ENCODE data around the gene HTRA2. TPM values are rescaled to one million over a fixed set of nuclear protein-coding genes. Genes with fewer than 3 reads are reported as not detected.

Gene HTRA2
- total and polyA plus RNA-seq, 3 donors from 2014 or later = 36.5 to 46.8 (median 45.8) TPM

GRCh38 chr2:74526649-74527230 is 3.0 kb upstream of the HTRA2 start:
- intact Hi-C loops (cut with DNase I; ENCODE audit: low total_unique reads) = no loop called here
- H3K36me3 ChIP-seq (ENCODE audit: low read depth, missing control alignments) = no peaks in the 10 kb centered on the region
- H3K9me3 ChIP-seq = no peaks in the 10 kb centered on the region
- no peak overlapping the region for H3K27ac ChIP-seq
- no peak for TF ChIP-seq POLR2A (IDR thresholded peaks at IDR 0.05)
- no peak for TF ChIP-seq CTCF (IDR thresholded peaks at IDR 0.05)
- H3K27me3 ChIP-seq = no peaks in the 10 kb centered on the region
- DNase-seq = no peak
- 95 to 99% methylated on average over 11 of the region's 11 CpGs for WGBS, 2 donors
- peaks cover 16% of the 10 kb centered on the region for H3K4me1 ChIP-seq
- H3K4me3 ChIP-seq = no peak overlapping the region

- 94 to 95% methylated on average over 9 of the region's 9 CpGs for WGBS, 2 donors
- H3K4me3 ChIP-seq = no peak overlapping the region
- intact Hi-C loops (cut with DNase I; ENCODE audit: low total_unique reads) = no loop called here
- no peaks in the 10 kb centered on the region for H3K27me3 ChIP-seq
- no peaks in the 10 kb centered on the region for H3K9me3 ChIP-seq
- no peaks in the 10 kb centered on the region for H3K36me3 ChIP-seq (ENCODE audit: low read depth, missing control alignments)
- DNase-seq = no peak
- TF ChIP-seq POLR2A (IDR thresholded peaks at IDR 0.05) = no peak
- TF ChIP-seq CTCF (IDR thresholded peaks at IDR 0.05) = no peak
- H3K27ac ChIP-seq = no peak overlapping the region
- H3K4me1 ChIP-seq = peaks cover 16% of the 10 kb centered on the region
These were observed 2.0 kb upstream of the HTRA2 start for GRCh38 chr2:74527741-74528140.

- no peaks in the 10 kb centered on the region for H3K27me3 ChIP-seq
- no peak for DNase-seq
- peak overlapping the region; percentile 72 to 87 for H3K4me3 ChIP-seq
- no peaks in the 10 kb centered on the region for H3K36me3 ChIP-seq (ENCODE audit: low read depth, missing control alignments)
- peaks cover 16% of the 10 kb centered on the region for H3K4me1 ChIP-seq
- intact Hi-C loops (cut with DNase I; ENCODE audit: low total_unique reads) = no loop called here
- no peak for TF ChIP-seq POLR2A (IDR thresholded peaks at IDR 0.05)
- TF ChIP-seq CTCF (IDR thresholded peaks at IDR 0.05) = no peak
- no peaks in the 10 kb centered on the region for H3K9me3 ChIP-seq
- peak overlapping the region; percentile 62 to 82 for H3K27ac ChIP-seq
- WGBS, 2 donors = 13 to 14% methylated on average over 17 to 28 of the region's 29 CpGs
These were observed 955 bp upstream of the HTRA2 start for GRCh38 chr2:74528600-74529356.

DNA sequence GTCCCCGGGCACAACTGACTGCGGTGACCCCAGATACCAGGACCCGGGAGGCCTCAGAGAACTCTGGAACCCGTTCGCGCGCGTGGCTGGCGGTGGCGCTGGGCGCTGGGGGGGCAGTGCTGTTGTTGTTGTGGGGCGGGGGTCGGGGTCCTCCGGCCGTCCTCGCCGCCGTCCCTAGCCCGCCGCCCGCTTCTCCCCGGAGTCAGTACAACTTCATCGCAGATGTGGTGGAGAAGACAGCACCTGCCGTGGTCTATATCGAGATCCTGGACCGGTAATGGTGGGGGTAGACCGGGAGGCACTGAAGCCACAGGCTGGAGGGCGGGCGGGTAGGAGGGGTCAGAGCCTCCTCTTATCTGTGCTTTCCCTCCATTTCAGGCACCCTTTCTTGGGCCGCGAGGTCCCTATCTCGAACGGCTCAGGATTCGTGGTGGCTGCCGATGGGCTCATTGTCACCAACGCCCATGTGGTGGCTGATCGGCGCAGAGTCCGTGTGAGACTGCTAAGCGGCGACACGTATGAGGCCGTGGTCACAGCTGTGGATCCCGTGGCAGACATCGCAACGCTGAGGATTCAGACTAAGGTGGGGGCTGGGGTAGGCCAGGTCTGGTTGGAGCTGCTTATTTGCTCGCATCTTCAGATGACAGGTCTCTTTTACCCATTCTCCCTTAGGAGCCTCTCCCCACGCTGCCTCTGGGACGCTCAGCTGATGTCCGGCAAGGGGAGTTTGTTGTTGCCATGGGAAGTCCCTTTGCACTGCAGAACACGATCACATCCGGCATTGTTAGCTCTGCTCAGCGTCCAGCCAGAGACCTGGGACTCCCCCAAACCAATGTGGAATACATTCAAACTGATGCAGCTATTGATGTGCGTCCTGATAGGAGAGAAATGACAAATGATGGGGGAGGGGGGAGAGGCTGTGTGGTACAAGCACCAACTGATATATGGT is 780 bp downstream of the HTRA2 start:
- Histone ChIP-seq H3K4me3 (peak overlapping the region; percentile 72 to 87), H3K27me3 (no peaks in the 10 kb centered on the region), H3K36me3 (ENCODE audit: low read depth, missing control alignments) (no peaks in the 10 kb centered on the region), H3K9me3 (no peaks in the 10 kb centered on the region), H3K27ac (peak overlapping the region; percentile 62 to 82), H3K4me1 (peaks cover 16% of the 10 kb centered on the region)
- intact Hi-C loops (cut with DNase I; ENCODE audit: low total_unique reads) = no loop called here
- WGBS, 2 donors = 1 to 3% methylated on average over 18 to 43 of the region's 54 CpGs
- peak; percentile 49 for DNase-seq
- TF ChIP-seq POLR2A (IDR thresholded peaks at IDR 0.05) = no peak
- TF ChIP-seq CTCF (IDR thresholded peaks at IDR 0.05) = no peak
